ENCODE measurements around the gene RAB11FIP3. TPM values are rescaled to one million over a fixed set of nuclear protein-coding genes. Genes with fewer than 3 reads are reported as not detected.

Gene RAB11FIP3
- total RNA-seq, 1 donor from 2014 or later, result 27.4 TPM

- intact Hi-C loops (cut with micrococcal nuclease), result no loop called here
- Histone ChIP-seq H3K4me3 (peak overlapping the region; percentile 76), H3K36me3 (peaks cover 4% of the 10 kb centered on the region), H3K27ac (replicated peaks) (peak overlapping the region; percentile 97), H3K9me3 (replicated peaks) (no peaks in the 10 kb centered on the region), H3K27me3 (ENCODE audit: low read depth) (no peaks in the 10 kb centered on the region), H3K4me1 (peaks cover 56% of the 10 kb centered on the region)
- no peak for TF ChIP-seq CTCF (IDR thresholded peaks at IDR 0.05; ENCODE audit: borderline replicate concordance)
- no peak for DNase-seq
These were observed 278 bp downstream of the RAB11FIP3 start for GRCh38 chr16:425740-426114.

GRCh38 chr16:426115-426905 is 861 bp downstream of the RAB11FIP3 start:
- intact Hi-C loops (cut with micrococcal nuclease), result no loop called here
- peaks cover 56% of the 10 kb centered on the region for H3K4me1 ChIP-seq

GRCh38 chr16:426906-427249 is 1.4 kb downstream of the RAB11FIP3 start:
- DNase-seq, result no peak
- intact Hi-C loops (cut with micrococcal nuclease), result no loop called here
- no peak for TF ChIP-seq CTCF (IDR thresholded peaks at IDR 0.05; ENCODE audit: borderline replicate concordance)
- peak overlapping the region; percentile 76 for H3K4me3 ChIP-seq
- no peaks in the 10 kb centered on the region for H3K9me3 ChIP-seq (replicated peaks)
- H3K27ac ChIP-seq (replicated peaks), result peak overlapping the region; percentile 97
- peaks cover 56% of the 10 kb centered on the region for H3K4me1 ChIP-seq
- peaks cover 4% of the 10 kb centered on the region for H3K36me3 ChIP-seq
- no peaks in the 10 kb centered on the region for H3K27me3 ChIP-seq (ENCODE audit: low read depth)

More at GRCh38 chr16:426115-426905, 861 bp downstream of the RAB11FIP3 start:
- Histone ChIP-seq H3K27me3 (ENCODE audit: low read depth) (no peaks in the 10 kb centered on the region), H3K9me3 (replicated peaks) (no peaks in the 10 kb centered on the region), H3K36me3 (peaks cover 4% of the 10 kb centered on the region), H3K27ac (replicated peaks) (peak overlapping the region; percentile 97), H3K4me3 (peak overlapping the region; percentile 76)
- DNase-seq, result no peak
- no peak for TF ChIP-seq CTCF (IDR thresholded peaks at IDR 0.05; ENCODE audit: borderline replicate concordance)

- Histone ChIP-seq H3K4me1 (peaks cover 56% of the 10 kb centered on the region), H3K27ac (replicated peaks) (no peak overlapping the region), H3K27me3 (ENCODE audit: low read depth) (no peaks in the 10 kb centered on the region), H3K4me3 (peak overlapping the region; percentile 76), H3K36me3 (peaks cover 4% of the 10 kb centered on the region), H3K9me3 (replicated peaks) (no peaks in the 10 kb centered on the region)
- no peak for DNase-seq
- intact Hi-C loops (cut with micrococcal nuclease), result no loop called here
- TF ChIP-seq CTCF (IDR thresholded peaks at IDR 0.05; ENCODE audit: borderline replicate concordance), result no peak
These were observed 1.8 kb downstream of the RAB11FIP3 start for GRCh38 chr16:427250-427649.

GRCh38 chr16:430904-431303 is 5.5 kb downstream of the RAB11FIP3 start:
- peaks cover 33% of the 10 kb centered on the region for H3K4me1 ChIP-seq
- H3K4me3 ChIP-seq, result no peak overlapping the region
- H3K9me3 ChIP-seq (replicated peaks), result no peaks in the 10 kb centered on the region
- H3K27me3 ChIP-seq (ENCODE audit: low read depth), result no peaks in the 10 kb centered on the region
- intact Hi-C loops (cut with micrococcal nuclease), result no loop called here
- H3K36me3 ChIP-seq, result peaks cover 13% of the 10 kb centered on the region
- no peak for DNase-seq
- H3K27ac ChIP-seq (replicated peaks), result no peak overlapping the region
- TF ChIP-seq CTCF (IDR thresholded peaks at IDR 0.05; ENCODE audit: borderline replicate concordance), result no peak
